IPS DF 6.9 (cell line): ENCODE data around the gene CORO1C.

Source experiments
- DNase-seq: peaks from one replicate; pipeline ENCODE4 v3.0.0-alpha.2; 2013; ENCODE audit warnings: low read depth, low spot score
- H3K27ac ChIP-seq: one replicate; pipeline ENCODE4 v1.5.1; 2013; ENCODE audit warnings: low read length, control low read depth
- H3K27me3 ChIP-seq: 2 replicates; pipeline ENCODE4 v1.6.1; 2013; ENCODE audit warnings: mild to moderate bottlenecking, low read length; ENCODE audit not compliant: control insufficient read depth, insufficient read depth
- H3K36me3 ChIP-seq: 2 replicates; pipeline ENCODE4 v1.6.1; 2013; ENCODE audit warnings: low read length; ENCODE audit not compliant: control insufficient read depth, insufficient read depth
- H3K4me1 ChIP-seq: 2 replicates; pipeline ENCODE4 v1.6.1; 2013; ENCODE audit warnings: low read length; ENCODE audit not compliant: control insufficient read depth, insufficient read depth
- H3K4me3 ChIP-seq: 2 replicates; pipeline ENCODE4 v1.5.1; 2013; ENCODE audit warnings: mild to moderate bottlenecking, low read length
- H3K9me3 ChIP-seq: 2 replicates; pipeline ENCODE4 v1.6.1; 2013; ENCODE audit warnings: low read length, inconsistent platforms; ENCODE audit not compliant: control insufficient read depth, insufficient read depth
- WGBS: extraction: QIAGEN DNeasy Blood & Tissue Kit; methylation state at CpG from one replicate; pipeline ENCODE4 v1.1.7; 2013; ENCODE audit warnings: mixed read lengths, missing lambda C conversion rate; ENCODE audit not compliant: insufficient read length, insufficient coverage; 5-methylcytosine and 5-hydroxymethylcytosine counted together

The CORO1C gene

DNA sequence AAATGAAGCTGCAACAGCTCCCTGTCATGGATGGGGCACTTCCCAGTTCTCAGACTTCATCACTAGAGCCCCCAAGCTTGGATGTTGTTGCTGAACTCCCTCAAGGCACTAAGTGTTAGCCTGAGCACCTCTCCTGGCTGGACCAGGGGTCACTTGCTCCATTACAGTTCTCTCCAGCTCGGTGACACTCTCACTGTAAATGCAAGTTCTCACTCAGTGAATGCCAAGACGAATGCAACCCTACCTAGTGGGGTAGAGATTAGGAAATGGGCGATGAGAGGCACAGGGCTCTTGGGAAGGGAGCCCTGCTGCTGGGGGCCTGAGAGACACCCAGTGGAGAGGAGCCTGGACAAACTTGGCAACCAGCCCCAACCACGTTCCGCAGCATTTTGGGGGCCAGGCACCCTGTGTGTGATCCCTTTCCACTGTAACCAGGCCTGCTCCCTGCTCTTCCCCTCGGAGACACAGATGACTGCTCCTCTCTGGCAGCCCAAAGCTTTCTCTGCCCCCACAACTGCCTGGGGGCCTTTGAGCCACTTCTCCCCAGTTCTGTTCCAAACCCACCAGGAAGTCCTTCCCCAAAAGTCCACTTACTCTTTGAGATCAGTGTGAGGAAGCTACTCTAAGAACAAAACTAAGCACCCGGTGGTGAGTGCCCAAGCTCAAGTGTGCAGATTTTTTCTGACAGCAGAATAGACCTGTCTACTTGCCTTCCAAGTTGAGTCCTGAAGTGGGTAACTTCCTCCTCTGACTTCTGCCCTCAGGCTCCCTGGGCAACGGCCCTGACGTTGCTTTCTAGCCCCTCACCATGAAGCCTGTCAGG is 89.7 kb downstream of the CORO1C start:
- H3K4me1 ChIP-seq = peaks cover 5% of the 10 kb centered on the region; the same call in 1 of the 2 replicates
- WGBS = no CpG with 5 or more reads among the region's 9 CpGs
- H3K9me3 ChIP-seq = no peaks in the 10 kb centered on the region
- no peak for DNase-seq
- H3K4me3 ChIP-seq = no peak overlapping the region
- no peaks in the 10 kb centered on the region for H3K36me3 ChIP-seq
- no peaks in the 10 kb centered on the region for H3K27me3 ChIP-seq
- no peak overlapping the region for H3K27ac ChIP-seq

- H3K4me3 ChIP-seq = no peak overlapping the region
- no peaks in the 10 kb centered on the region for H3K27me3 ChIP-seq
- WGBS = no CpG with 5 or more reads among the region's 10 CpGs
- peaks cover 5% of the 10 kb centered on the region; the same call in 1 of the 2 replicates for H3K4me1 ChIP-seq
- DNase-seq = no peak
- no peaks in the 10 kb centered on the region for H3K36me3 ChIP-seq
- H3K9me3 ChIP-seq = no peaks in the 10 kb centered on the region
- no peak overlapping the region for H3K27ac ChIP-seq
These were observed 90.4 kb downstream of the CORO1C start for GRCh38 chr12:108640802-108641445.

DNA sequence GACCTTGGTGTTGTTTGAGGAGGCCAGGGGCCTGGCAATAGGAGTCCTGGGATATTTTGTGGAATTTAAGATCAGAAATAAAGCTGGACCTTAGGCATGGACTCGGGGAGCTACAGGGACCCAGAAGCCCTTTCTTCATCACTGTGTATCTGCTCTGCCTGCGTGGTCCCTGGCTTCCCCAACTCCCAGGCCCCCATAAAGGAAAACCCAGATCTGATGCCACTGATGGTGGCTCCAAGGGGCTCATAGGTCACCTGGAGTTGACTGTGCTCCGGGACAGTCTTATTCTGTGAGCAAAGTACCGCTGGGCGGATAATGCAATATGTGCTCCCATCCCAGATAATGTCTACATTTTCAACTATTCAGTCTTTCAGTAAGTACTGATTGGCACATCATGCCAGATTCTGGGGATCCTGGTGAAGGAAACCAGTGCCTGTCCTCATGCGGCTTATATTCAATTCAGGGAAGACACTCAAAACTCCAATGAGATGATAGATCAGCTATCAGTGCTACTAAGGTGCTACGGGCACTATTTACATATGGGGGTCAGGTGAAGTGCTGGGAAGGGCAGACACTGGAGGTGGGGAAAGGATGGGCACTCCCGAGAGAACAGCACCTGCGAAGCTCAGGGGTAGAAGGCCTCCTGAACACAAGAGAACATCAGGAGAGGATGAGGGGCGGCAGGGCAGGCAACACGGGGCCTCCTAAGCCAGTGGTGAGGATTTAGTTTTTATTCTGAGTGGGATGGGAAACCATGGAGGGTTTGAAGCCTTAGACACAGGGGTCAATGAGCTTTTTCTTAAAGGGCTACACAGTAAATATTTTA is 92.1 kb downstream of the CORO1C start:
- no peak for DNase-seq
- Histone ChIP-seq H3K9me3 (no peaks in the 10 kb centered on the region), H3K4me1 (peaks cover 7% of the 10 kb centered on the region; the same call in 1 of the 2 replicates), H3K27ac (no peak overlapping the region), H3K27me3 (no peaks in the 10 kb centered on the region), H3K36me3 (no peaks in the 10 kb centered on the region), H3K4me3 (no peak overlapping the region)
- no CpG with 5 or more reads among the region's 11 CpGs for WGBS

- no peak for DNase-seq
These were observed 93.0 kb downstream of the CORO1C start for GRCh38 chr12:108638141-108638827.

GRCh38 chr12:108637222-108637971 is 93.9 kb downstream of the CORO1C start:
- Histone ChIP-seq H3K4me1 (peaks cover 9% of the 10 kb centered on the region), H3K36me3 (no peaks in the 10 kb centered on the region), H3K4me3 (no peak overlapping the region), H3K27ac (no peak overlapping the region), H3K9me3 (no peaks in the 10 kb centered on the region), H3K27me3 (no peaks in the 10 kb centered on the region)
- WGBS = no CpG with 5 or more reads among the region's 7 CpGs
- no peak for DNase-seq

More at GRCh38 chr12:108638141-108638827, 93.0 kb downstream of the CORO1C start:
- Histone ChIP-seq H3K36me3 (no peaks in the 10 kb centered on the region), H3K27ac (no peak overlapping the region), H3K4me1 (peaks cover 9% of the 10 kb centered on the region), H3K9me3 (no peaks in the 10 kb centered on the region), H3K4me3 (no peak overlapping the region), H3K27me3 (no peaks in the 10 kb centered on the region)
- WGBS = no CpG with 5 or more reads among the region's 18 CpGs

- DNase-seq = no peak
- no peak overlapping the region for H3K4me3 ChIP-seq
- H3K27me3 ChIP-seq = no peaks in the 10 kb centered on the region
- H3K36me3 ChIP-seq = no peaks in the 10 kb centered on the region
- H3K27ac ChIP-seq = no peak overlapping the region
- peaks cover 9% of the 10 kb centered on the region for H3K4me1 ChIP-seq
- no CpG with 5 or more reads among the region's 6 CpGs for WGBS
- no peaks in the 10 kb centered on the region for H3K9me3 ChIP-seq
These were observed 95.1 kb downstream of the CORO1C start for GRCh38 chr12:108635997-108636808.

- no CpG with 5 or more reads among the region's 15 CpGs for WGBS
- H3K4me3 ChIP-seq = no peak overlapping the region
- H3K27ac ChIP-seq = no peak overlapping the region
- no peaks in the 10 kb centered on the region for H3K27me3 ChIP-seq
- no peaks in the 10 kb centered on the region for H3K9me3 ChIP-seq
- DNase-seq = no peak
- H3K4me1 ChIP-seq = peaks cover 9% of the 10 kb centered on the region
- H3K36me3 ChIP-seq = no peaks in the 10 kb centered on the region
These were observed 95.9 kb downstream of the CORO1C start for GRCh38 chr12:108635201-108635996.

GRCh38 chr12:108634341-108634751 is 97.0 kb downstream of the CORO1C start:
- no CpG with 5 or more reads among the region's 4 CpGs for whole genome bisulfite sequencing
- Histone ChIP-seq H3K36me3 (no peaks in the 10 kb centered on the region), H3K27me3 (no peaks in the 10 kb centered on the region), H3K4me1 (peaks cover 9% of the 10 kb centered on the region), H3K9me3 (no peaks in the 10 kb centered on the region), H3K4me3 (no peak overlapping the region), H3K27ac (no peak overlapping the region)
- DNase-seq = no peak
